OCI-LY7 (cell line): ENCODE data around the gene PPP2R3B. TPM values are rescaled to one million over a fixed set of nuclear protein-coding genes. Genes with fewer than 3 reads are reported as not detected.
"Not testable (repeated sequence)": the region's sequence is repeated elsewhere in the genome, so short reads cannot be mapped to it uniquely, and the experiment has no call there.

ENCODE experiments used
- BruUV-seq: library from RNA; stranded (reverse); fragments of 400-500 nt; replicated peaks from 2 replicates; lab custom pipeline; 2021; lab: Mats Ljungman, UMichigan
- CTCF ChIA-PET: fragments of 300-600 bp; sonication (Branson Sonifier 250); formaldehyde crosslinking; loops from one replicate; lab custom pipeline; 2022; ENCODE audit warnings: antibody characterized with exemption; ENCODE audit not compliant: unreplicated experiment; lab: Charles Lee
- POLR2A ChIA-PET: fragments of 300-600 bp; sonication (Branson Sonifier 250); formaldehyde crosslinking; loops from one replicate; lab custom pipeline; 2022; ENCODE audit warnings: antibody characterized with exemption; lab: Charles Lee
- DNase-seq: peaks from one replicate; pipeline ENCODE4 v3.0.0-alpha.2; 2015; ENCODE audit warnings: low spot score
- H2AFZ ChIP-seq: fragments of 200-600 bp; sonication (generic), shearing (Covaris generic); 2 replicates; pipeline ENCODE4 v1.6.1; 2014; ENCODE audit warnings: mild to moderate bottlenecking, antibody characterized with exemption, low read length, moderate library complexity
- H3K27ac ChIP-seq: fragments of 200-600 bp; sonication (generic); 2 replicates; pipeline ENCODE4 v1.5.1; 2014; ENCODE audit warnings: mixed run types, low read depth, mild to moderate bottlenecking, moderate library complexity, low read length, inconsistent platforms; ENCODE audit not compliant: poor library complexity, severe bottlenecking
- H3K36me3 ChIP-seq: fragments of 200-600 bp; sonication (generic); 2 replicates; pipeline ENCODE4 v1.6.1; 2014; ENCODE audit warnings: mild to moderate bottlenecking, antibody characterized with exemption, low read length, moderate library complexity, mixed read lengths; ENCODE audit not compliant: insufficient read depth
- H3K4me1 ChIP-seq: fragments of 200-600 bp; sonication (generic); 2 replicates; pipeline ENCODE4 v1.5.1; 2014; ENCODE audit warnings: mild to moderate bottlenecking, low read length; ENCODE audit not compliant: insufficient read depth, poor library complexity, severe bottlenecking
- H3K4me2 ChIP-seq: fragments of 200-600 bp; sonication (generic); 2 replicates; pipeline ENCODE4 v1.6.1; 2014; ENCODE audit warnings: mild to moderate bottlenecking, low read length
- H3K4me3 ChIP-seq: fragments of 200-600 bp; sonication (generic); 2 replicates; pipeline ENCODE4 v1.5.1; 2014; ENCODE audit warnings: mild to moderate bottlenecking, low read depth, low read length; ENCODE audit not compliant: poor library complexity, severe bottlenecking
- H3K79me2 ChIP-seq: fragments of 200-600 bp; sonication (generic); 2 replicates; pipeline ENCODE4 v1.6.1; 2016; ENCODE audit warnings: low read depth, mild to moderate bottlenecking, low read length, moderate library complexity, mixed read lengths; ENCODE audit not compliant: insufficient read depth
- H3K9me2 ChIP-seq: fragments of 200-600 bp; sonication (generic); 2 replicates; pipeline ENCODE4 v1.6.1; 2016; ENCODE audit warnings: mild to moderate bottlenecking, low read length, mixed read lengths; ENCODE audit not compliant: insufficient read depth
- H3K9me3 ChIP-seq: fragments of 200-600 bp; sonication (generic); 2 replicates; pipeline ENCODE4 v1.6.1; 2014; ENCODE audit warnings: mild to moderate bottlenecking, mixed run types, low read length, mixed read lengths
- H4K20me1 ChIP-seq: fragments of 200-600 bp; sonication (generic); 2 replicates; pipeline ENCODE4 v1.6.1; 2014; ENCODE audit warnings: mild to moderate bottlenecking, antibody characterized with exemption, low read length, moderate library complexity, mixed read lengths; ENCODE audit not compliant: insufficient read depth
- EZH2phosphoT487 ChIP-seq: fragments of 200-600 bp; sonication (generic); IDR thresholded peaks from 2 replicates; pipeline ENCODE4 v1.6.1; 2018; ENCODE audit warnings: low read depth, borderline replicate concordance, mild to moderate bottlenecking, mixed run types, antibody characterized with exemption, low read length, moderate library complexity, mixed read lengths
- intact Hi-C: fragments of 100-400 bp; cut with micrococcal nuclease; formaldehyde crosslinking; loops from one replicate; pipeline ENCODE4 v1.10.0; 2022; ENCODE audit not compliant: unreplicated experiment
- total RNA-seq, 2 experiments: library from RNA; depleted of rRNA in 1 of 2; stranded (reverse); fragments of >200 nt in 1 of 2; shearing (Covaris generic) in 1 of 2; gene quantifications; 2 replicates each; pipeline ENCODE4 v1.2.3, GENCODE V29; 2014 to 2022
- TF ChIP-seq, protein P1 (sequence below): fragments of 200-600 bp; sonication (generic); conservative IDR thresholded peaks from 2 replicates; pipeline ENCODE4 v1.5.1; 2014; ENCODE audit warnings: mild to moderate bottlenecking, antibody characterized with exemption, low read length, moderate library complexity, mixed read lengths

Gene PPP2R3B
- total RNA-seq, 2 experiments from 2014 or later = 270 to 342 TPM

DNA sequence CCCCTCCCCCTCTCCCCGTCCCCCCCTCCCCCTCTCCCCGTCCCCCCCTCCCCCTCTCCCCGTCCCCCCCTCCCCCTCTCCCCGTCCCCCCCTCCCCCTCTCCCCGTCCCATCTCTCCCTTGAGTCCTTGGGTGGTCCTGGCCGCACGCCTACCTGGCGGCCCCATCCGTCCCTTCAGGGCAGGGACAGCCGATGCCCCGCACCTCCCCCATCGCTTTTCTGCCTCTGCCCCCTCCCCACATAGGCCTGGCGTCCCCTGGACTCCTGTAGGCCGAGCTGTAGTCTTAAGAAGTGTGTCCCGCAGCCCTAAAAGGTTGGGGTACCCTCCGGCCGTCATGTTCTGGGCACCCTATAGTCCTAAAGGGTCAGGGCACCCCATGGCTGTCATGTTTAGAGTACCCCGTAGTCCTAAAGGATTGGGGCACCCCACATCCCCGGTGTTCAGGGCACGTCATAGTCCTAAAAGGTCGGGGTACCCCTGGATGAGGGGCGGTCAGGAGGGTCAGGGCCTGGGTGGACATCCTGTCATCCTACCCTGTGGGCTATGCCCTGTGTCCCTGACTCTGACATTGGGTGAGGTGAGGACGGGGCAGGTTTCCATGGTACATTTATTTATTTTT is 57.3 kb downstream of the PPP2R3B start:
- H4K20me1 ChIP-seq = no peaks in the 10 kb centered on the region
- no peak overlapping the region for H2AFZ ChIP-seq
- no peak overlapping the region for H3K27ac ChIP-seq
- no peaks in the 10 kb centered on the region for H3K79me2 ChIP-seq
- TF ChIP-seq EZH2phosphoT487 = no peak
- TF ChIP-seq, protein P1, sequence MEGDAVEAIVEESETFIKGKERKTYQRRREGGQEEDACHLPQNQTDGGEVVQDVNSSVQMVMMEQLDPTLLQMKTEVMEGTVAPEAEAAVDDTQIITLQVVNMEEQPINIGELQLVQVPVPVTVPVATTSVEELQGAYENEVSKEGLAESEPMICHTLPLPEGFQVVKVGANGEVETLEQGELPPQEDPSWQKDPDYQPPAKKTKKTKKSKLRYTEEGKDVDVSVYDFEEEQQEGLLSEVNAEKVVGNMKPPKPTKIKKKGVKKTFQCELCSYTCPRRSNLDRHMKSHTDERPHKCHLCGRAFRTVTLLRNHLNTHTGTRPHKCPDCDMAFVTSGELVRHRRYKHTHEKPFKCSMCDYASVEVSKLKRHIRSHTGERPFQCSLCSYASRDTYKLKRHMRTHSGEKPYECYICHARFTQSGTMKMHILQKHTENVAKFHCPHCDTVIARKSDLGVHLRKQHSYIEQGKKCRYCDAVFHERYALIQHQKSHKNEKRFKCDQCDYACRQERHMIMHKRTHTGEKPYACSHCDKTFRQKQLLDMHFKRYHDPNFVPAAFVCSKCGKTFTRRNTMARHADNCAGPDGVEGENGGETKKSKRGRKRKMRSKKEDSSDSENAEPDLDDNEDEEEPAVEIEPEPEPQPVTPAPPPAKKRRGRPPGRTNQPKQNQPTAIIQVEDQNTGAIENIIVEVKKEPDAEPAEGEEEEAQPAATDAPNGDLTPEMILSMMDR = no peak
- no TSS peak for BruUV-seq
- no peak for DNase-seq
- H3K9me3 ChIP-seq = no peaks in the 10 kb centered on the region
- no peaks in the 10 kb centered on the region for H3K9me2 ChIP-seq
- ChIA-PET CTCF (no interaction called here), POLR2A (no interaction called here)
- no peak overlapping the region for H3K4me3 ChIP-seq
- no peak overlapping the region for H3K4me2 ChIP-seq
- H3K4me1 ChIP-seq = no peaks in the 10 kb centered on the region
- intact Hi-C loops = no loop called here
- H3K36me3 ChIP-seq = peaks cover 21% of the 10 kb centered on the region

DNA sequence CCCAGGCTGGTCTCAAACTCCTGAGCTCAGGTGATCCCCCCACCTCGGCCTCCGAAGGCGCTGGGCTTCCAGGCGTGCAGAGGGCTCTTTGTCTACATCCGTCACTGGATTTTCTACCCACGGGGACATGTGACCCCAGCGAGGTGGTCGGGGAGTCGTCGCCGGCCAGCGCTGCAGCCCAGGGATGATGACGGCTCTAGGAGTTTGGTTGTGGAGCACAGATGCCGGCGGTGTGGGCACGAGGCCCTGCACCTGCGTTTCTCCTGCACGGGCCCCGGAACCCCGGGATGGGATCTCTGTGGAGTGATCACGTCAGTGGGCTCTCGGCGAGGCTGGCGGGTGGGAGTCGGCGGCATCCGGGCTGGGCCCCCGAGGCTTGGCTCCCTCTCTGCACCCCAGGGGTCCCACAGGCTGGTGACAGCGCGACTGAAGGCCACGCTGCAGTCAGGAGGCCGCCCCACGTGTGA is 59.0 kb downstream of the PPP2R3B start:
- H4K20me1 ChIP-seq = no peaks in the 10 kb centered on the region
- CTCF ChIA-PET = no interaction called here
- TF ChIP-seq, protein P1 = no peak
- TF ChIP-seq EZH2phosphoT487 = no peak
- no peaks in the 10 kb centered on the region for H3K79me2 ChIP-seq
- H3K27ac ChIP-seq = no peak overlapping the region
- intact Hi-C loops = no loop called here
- H3K4me1 ChIP-seq = peaks cover 3% of the 10 kb centered on the region
- H3K4me3 ChIP-seq = no peak overlapping the region
- POLR2A ChIA-PET = no interaction called here
- no peak overlapping the region for H2AFZ ChIP-seq
- BruUV-seq = no TSS peak
- no peaks in the 10 kb centered on the region for H3K9me3 ChIP-seq
- DNase-seq = no peak
- H3K9me2 ChIP-seq = no peaks in the 10 kb centered on the region
- no peak overlapping the region for H3K4me2 ChIP-seq
- peaks cover 4% of the 10 kb centered on the region; the same call in 1 of the 2 replicates for H3K36me3 ChIP-seq

DNA sequence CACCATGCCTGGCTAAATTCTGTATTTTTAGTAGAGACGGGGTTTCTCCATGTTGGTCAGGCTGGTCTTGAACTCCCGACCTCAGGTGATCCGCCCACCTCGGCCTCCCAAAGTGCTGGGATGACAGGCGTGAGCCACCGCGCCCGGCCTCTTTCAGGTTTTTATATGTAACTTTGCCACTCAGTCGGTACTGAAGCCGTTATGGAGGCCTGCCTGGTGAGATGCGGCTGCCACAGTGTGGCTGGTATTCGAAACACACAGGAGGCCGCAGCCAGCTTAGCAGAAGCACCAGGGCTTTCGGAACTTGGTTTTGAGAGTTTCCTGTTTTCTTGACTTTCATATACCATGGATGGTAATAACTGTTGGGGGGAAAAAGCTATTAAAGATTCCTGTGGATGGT is 62.0 kb downstream of the PPP2R3B start:
- H3K36me3 ChIP-seq, POLR2A ChIA-PET, BruUV-seq, intact Hi-C loops, CTCF ChIA-PET, H4K20me1 ChIP-seq, H3K4me3 ChIP-seq, H2AFZ ChIP-seq, H3K9me2 ChIP-seq, DNase-seq, H3K4me2 ChIP-seq, H3K9me3 ChIP-seq, H3K79me2 ChIP-seq, H3K27ac ChIP-seq: not testable (repeated sequence)
- peaks cover 13% of the 10 kb centered on the region for H3K4me1 ChIP-seq
